ENCODE data around the gene TMEM217.
A peak's percentile ranks its signal among the peaks of the same experiment; 100 is the strongest.

TMEM217 gene

DNA sequence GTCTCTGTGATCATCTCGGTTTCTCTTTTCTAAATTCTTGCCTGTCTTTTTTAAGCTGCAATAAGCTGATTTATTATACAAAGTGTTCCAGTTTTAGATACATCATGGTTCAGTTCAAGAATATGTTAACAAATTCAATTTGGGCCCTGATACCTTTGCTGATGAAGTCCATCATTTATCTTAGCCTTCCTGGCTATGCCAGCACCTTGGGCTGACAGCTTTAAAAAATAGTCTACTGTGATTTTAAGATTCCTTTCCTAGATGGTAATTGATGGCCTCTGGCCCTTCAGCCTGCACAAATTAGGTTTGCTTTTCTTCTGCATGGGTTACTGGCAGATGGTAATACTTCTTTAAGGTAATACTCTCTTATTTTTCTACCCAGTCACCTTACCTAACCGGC is 7.1 kb upstream of the TMEM217 start:
- no peak overlapping the region for H3K27ac Mint-ChIP-seq
- H3K9me3 Mint-ChIP-seq, result no peaks in the 10 kb centered on the region
- H3K4me3 Mint-ChIP-seq, result no peak overlapping the region
- H3K27me3 Mint-ChIP-seq, result no peaks in the 10 kb centered on the region
- peaks cover 36% of the 10 kb centered on the region for H3K4me1 Mint-ChIP-seq (ENCODE audit: low read depth)
- peaks cover 14% of the 10 kb centered on the region for H3K36me3 Mint-ChIP-seq (ENCODE audit: low read depth)

GRCh38 chr6:37262446-37263026 is 4.6 kb upstream of the TMEM217 start:
- Mint-ChIP-seq H3K4me3 (no peak overlapping the region), H3K36me3 (ENCODE audit: low read depth) (peaks cover 4% of the 10 kb centered on the region), H3K9me3 (no peaks in the 10 kb centered on the region), H3K4me1 (ENCODE audit: low read depth) (peaks cover 53% of the 10 kb centered on the region), H3K27ac (no peak overlapping the region), H3K27me3 (no peaks in the 10 kb centered on the region)

- Mint-ChIP-seq H3K27ac (no peak overlapping the region), H3K9me3 (no peaks in the 10 kb centered on the region), H3K36me3 (ENCODE audit: low read depth) (peaks cover 4% of the 10 kb centered on the region), H3K4me3 (no peak overlapping the region), H3K4me1 (ENCODE audit: low read depth) (peaks cover 66% of the 10 kb centered on the region), H3K27me3 (no peaks in the 10 kb centered on the region)
These were observed 3.3 kb upstream of the TMEM217 start for GRCh38 chr6:37261198-37261597.

DNA sequence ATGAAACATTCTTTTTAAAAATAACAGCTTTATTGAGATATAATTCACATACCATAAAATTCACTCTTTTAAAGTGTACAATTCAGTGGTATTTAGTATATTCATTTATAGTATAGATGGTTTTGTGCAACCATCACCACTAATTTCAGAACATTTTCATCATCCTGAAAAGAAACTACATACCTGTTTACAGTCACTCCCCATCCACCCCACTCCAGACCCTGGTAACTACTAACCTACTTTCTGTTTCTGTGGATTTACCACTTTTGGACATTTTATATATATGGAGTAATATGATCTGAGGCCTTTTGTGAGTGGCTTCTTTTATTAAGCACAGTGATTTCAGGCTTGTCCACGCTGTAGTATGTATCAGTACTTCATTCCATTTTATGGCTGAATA is 2.5 kb upstream of the TMEM217 start:
- Mint-ChIP-seq H3K4me3 (peak overlapping the region; percentile 12), H3K4me1 (ENCODE audit: low read depth) (peaks cover 60% of the 10 kb centered on the region), H3K36me3 (ENCODE audit: low read depth) (peaks cover 4% of the 10 kb centered on the region), H3K27ac (no peak overlapping the region), H3K9me3 (no peaks in the 10 kb centered on the region), H3K27me3 (no peaks in the 10 kb centered on the region)

DNA sequence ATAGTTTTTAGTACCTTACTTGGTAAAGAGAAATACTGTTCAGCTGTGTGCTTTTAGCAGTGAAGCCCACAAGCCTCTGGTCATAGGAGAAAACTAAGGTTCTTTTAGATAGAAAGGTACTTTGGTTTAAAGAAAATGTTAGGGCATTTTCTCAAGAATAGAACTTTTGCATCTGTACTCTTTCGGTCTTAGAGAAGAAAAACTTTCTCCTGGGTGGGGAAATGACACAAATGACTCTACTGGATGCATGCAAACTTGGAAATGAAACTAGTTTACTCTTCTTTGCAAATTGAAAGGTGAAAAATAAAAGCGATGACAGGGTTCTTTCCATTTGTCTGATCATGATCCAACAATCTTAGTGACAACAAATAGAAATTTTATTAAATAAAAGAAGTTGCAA is 2.1 kb upstream of the TMEM217 start:
- Mint-ChIP-seq H3K27ac (peak overlapping the region; percentile 91), H3K27me3 (no peaks in the 10 kb centered on the region), H3K9me3 (no peaks in the 10 kb centered on the region), H3K4me1 (ENCODE audit: low read depth) (peaks cover 56% of the 10 kb centered on the region), H3K4me3 (peak overlapping the region; percentile 94), H3K36me3 (ENCODE audit: low read depth) (peaks cover 4% of the 10 kb centered on the region)

GRCh38 chr6:37259191-37259590 is 1.2 kb upstream of the TMEM217 start:
- H3K27ac Mint-ChIP-seq, result peak overlapping the region; percentile 91
- peak overlapping the region; percentile 94 for H3K4me3 Mint-ChIP-seq
- no peaks in the 10 kb centered on the region for H3K27me3 Mint-ChIP-seq
- peaks cover 50% of the 10 kb centered on the region for H3K4me1 Mint-ChIP-seq (ENCODE audit: low read depth)
- no peaks in the 10 kb centered on the region for H3K9me3 Mint-ChIP-seq
- H3K36me3 Mint-ChIP-seq (ENCODE audit: low read depth), result peaks cover 4% of the 10 kb centered on the region

DNA sequence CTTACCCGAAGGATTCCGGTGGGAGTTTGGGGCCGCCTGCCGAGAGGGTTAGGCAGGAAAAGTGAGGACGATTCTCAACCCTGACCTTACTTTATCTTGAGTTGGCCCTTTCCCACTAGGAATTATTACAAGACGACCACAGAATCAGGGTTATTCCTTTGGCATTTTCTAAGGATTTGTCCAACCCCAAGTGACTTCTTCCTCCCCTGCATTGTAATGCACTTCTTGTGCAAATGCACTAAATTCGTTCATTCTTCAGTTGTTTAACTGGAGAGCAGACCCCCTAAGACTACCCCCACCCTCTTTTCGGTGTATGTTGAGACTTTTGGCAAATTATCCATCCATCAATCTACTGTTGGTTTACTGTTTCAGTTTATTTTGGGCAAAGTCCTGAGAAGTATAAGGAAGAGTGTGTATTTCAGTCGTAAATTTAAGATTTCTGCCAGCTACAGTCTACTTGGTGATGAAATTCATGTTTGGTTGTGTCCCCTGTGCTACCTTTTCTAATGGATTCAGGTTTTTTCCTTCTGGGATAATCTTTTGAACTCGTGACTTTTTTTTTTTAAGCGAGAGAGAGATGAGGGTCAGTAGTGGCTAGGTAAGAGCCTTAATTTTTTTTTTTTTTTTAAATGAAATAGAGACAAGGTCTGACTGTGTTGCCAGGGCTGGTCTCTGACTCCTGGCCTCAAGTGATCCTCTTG is 611 bp upstream of the TMEM217 start:
- Mint-ChIP-seq H3K27me3 (no peaks in the 10 kb centered on the region), H3K4me3 (peak overlapping the region; percentile 94), H3K4me1 (ENCODE audit: low read depth) (peaks cover 50% of the 10 kb centered on the region), H3K9me3 (no peaks in the 10 kb centered on the region), H3K27ac (peak overlapping the region; percentile 91), H3K36me3 (ENCODE audit: low read depth) (peaks cover 4% of the 10 kb centered on the region)

DNA sequence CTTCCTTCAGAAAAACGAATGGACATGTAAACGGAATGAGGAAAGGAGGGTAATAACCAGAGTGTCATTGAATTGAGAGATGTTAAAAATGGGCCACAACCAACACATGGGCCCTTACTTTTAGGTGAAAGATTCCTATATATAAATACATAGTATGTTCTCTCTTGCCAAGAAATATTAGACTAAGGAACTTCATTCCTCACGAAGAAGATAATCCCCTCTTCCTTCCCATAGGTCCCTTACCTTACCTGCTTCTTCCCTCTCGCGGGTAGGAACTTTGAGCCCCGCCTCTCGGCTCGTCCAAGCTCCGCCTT is 667 bp downstream of the TMEM217 start:
- peak overlapping the region; percentile 91 for H3K27ac Mint-ChIP-seq
- H3K4me1 Mint-ChIP-seq (ENCODE audit: low read depth), result peaks cover 41% of the 10 kb centered on the region
- H3K4me3 Mint-ChIP-seq, result peak overlapping the region; percentile 94
- no peaks in the 10 kb centered on the region for H3K9me3 Mint-ChIP-seq
- no peaks in the 10 kb centered on the region for H3K27me3 Mint-ChIP-seq
- peaks cover under 1% of the 10 kb centered on the region for H3K36me3 Mint-ChIP-seq (ENCODE audit: low read depth)

DNA sequence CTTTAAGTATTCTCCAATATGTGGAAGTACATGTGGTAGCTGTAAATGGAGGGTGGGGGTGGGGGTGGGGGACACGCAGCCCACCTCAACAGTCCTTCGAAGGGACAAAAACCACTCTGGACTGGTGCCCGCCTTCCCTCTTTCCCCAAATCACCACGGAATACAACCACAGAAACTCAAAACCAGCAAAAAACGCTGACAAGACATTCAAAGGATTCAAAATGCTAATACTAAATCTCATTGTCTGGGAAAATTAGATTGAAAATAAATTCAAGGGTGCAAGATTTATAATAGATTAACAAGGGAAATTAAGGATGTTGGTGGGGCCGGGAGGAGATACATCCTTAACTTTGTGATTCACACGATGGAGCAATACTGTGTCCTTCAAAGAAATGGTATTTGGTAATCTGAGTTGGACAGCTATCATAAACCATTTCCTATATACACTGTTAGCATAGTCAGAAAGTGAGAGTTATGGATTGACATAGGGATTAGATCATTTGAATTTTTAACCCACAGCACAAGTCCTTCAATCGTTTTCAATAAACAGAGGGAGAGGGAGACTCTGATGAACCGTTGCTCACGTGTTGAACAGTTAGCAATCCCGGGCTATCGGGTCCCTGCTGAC is 1.1 kb downstream of the TMEM217 start:
- H3K4me1 Mint-ChIP-seq (ENCODE audit: low read depth), result peaks cover 41% of the 10 kb centered on the region

GRCh38 chr6:37254881-37255280 is 3.1 kb downstream of the TMEM217 start:
- Mint-ChIP-seq H3K27me3 (no peaks in the 10 kb centered on the region), H3K27ac (no peak overlapping the region), H3K9me3 (no peaks in the 10 kb centered on the region), H3K36me3 (ENCODE audit: low read depth) (no peaks in the 10 kb centered on the region), H3K4me1 (ENCODE audit: low read depth) (peaks cover 29% of the 10 kb centered on the region), H3K4me3 (no peak overlapping the region)

More for the DNA sequence above, 1.1 kb downstream of the TMEM217 start:
- Mint-ChIP-seq H3K36me3 (ENCODE audit: low read depth) (no peaks in the 10 kb centered on the region), H3K9me3 (no peaks in the 10 kb centered on the region), H3K27me3 (no peaks in the 10 kb centered on the region), H3K4me3 (peak overlapping the region; percentile 94), H3K27ac (peak overlapping the region; percentile 91)

- no peaks in the 10 kb centered on the region for H3K36me3 Mint-ChIP-seq (ENCODE audit: low read depth)
- H3K4me3 Mint-ChIP-seq, result no peak overlapping the region
- peaks cover 17% of the 10 kb centered on the region for H3K4me1 Mint-ChIP-seq (ENCODE audit: low read depth)
- no peaks in the 10 kb centered on the region for H3K27me3 Mint-ChIP-seq
- no peak overlapping the region for H3K27ac Mint-ChIP-seq
- H3K9me3 Mint-ChIP-seq, result no peaks in the 10 kb centered on the region
These were observed 4.4 kb downstream of the TMEM217 start for GRCh38 chr6:37253486-37254007.

DNA sequence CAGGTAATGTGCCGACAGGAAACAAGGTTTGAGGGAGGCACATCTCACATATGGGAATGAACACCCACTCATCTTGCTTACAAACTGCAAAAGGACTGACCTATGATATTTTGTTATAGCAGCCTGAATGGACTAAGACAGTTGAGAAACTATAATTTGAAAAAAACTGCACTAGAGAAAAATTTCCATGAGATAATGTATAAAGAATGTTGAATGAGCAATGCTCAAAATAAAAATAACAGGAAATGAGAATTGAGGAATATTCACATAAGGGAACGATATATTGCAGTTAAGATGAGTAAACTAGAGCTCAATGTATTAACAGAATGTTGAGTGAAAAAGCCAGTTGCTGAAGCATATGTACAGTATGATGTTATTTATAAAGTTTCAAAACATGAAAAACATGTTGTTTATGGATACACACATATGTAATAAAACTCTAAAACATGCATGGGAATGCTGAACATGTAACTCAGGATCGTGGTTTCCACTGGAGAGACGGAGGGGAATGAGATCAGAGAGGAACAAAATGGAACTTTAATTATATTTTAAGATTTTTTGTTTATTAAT is 6.6 kb downstream of the TMEM217 start:
- H3K27ac Mint-ChIP-seq, result no peak overlapping the region
- no peaks in the 10 kb centered on the region for H3K27me3 Mint-ChIP-seq
- H3K4me1 Mint-ChIP-seq (ENCODE audit: low read depth), result peaks cover 1% of the 10 kb centered on the region
- no peak overlapping the region for H3K4me3 Mint-ChIP-seq
- H3K36me3 Mint-ChIP-seq (ENCODE audit: low read depth), result no peaks in the 10 kb centered on the region
- H3K9me3 Mint-ChIP-seq, result no peaks in the 10 kb centered on the region

GRCh38 chr6:37244430-37245310 is 13.3 kb downstream of the TMEM217 start:
- peaks cover 27% of the 10 kb centered on the region for H3K4me1 Mint-ChIP-seq (ENCODE audit: low read depth)
- H3K27ac Mint-ChIP-seq, result no peak overlapping the region
- H3K27me3 Mint-ChIP-seq, result no peaks in the 10 kb centered on the region
- H3K9me3 Mint-ChIP-seq, result no peaks in the 10 kb centered on the region
- H3K36me3 Mint-ChIP-seq (ENCODE audit: low read depth), result no peaks in the 10 kb centered on the region
- H3K4me3 Mint-ChIP-seq, result no peak overlapping the region

DNA sequence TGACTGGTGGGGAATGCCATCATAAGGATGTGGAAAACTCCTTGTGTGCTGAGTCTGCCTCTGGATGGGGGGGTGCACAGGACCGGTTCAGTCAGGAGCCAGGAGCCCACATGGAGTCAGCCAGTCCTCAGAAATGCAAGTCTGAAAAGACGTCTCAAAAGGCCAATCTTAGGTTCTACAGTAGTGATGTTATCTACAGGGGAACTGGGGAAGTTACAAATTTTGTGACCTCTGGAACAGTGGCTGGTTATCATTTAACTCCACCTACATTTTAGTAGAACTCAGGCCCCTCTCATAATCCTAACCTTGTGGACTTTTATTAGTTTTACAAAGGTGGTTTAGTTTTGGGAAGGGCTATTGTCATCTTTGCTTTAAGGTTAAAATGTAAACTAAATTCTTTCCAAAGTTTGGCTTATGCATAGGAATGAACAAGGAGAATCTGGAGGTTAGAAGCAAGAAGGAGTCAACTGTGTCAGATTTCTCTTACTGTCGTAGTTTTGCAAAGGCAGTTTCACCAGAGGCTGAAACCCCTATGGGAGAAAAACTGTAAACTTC is 14.1 kb downstream of the TMEM217 start:
- Mint-ChIP-seq H3K36me3 (ENCODE audit: low read depth) (no peaks in the 10 kb centered on the region), H3K4me1 (ENCODE audit: low read depth) (peaks cover 31% of the 10 kb centered on the region), H3K4me3 (no peak overlapping the region), H3K27me3 (no peaks in the 10 kb centered on the region), H3K9me3 (no peaks in the 10 kb centered on the region), H3K27ac (no peak overlapping the region)

All from stimulated activated naive CD8-positive, alpha-beta T cell treated with anti-CD3 and anti-CD28 coated beads, Interleukin-15, Interleukin-2, amounts not matched to agents 100 ng/mL and 50 ng/mL, for 24 hours (primary cell).